Endothelial cell of umbilical vein (primary cell): Measurements from ENCODE around the gene HBZ. TPM values are rescaled to one million over a fixed set of nuclear protein-coding genes. Genes with fewer than 3 reads are reported as not detected.

Source experiments
- BruUV-seq: library from RNA; stranded (reverse); fragments of 400-500 nt; replicated peaks from 2 replicates; lab custom pipeline; 2021; lab: Mats Ljungman, UMichigan
- CTCF ChIA-PET: fragments of 300-600, 350-600 bp; sonication (Branson Sonifier 250); formaldehyde crosslinking; loops from one replicate; lab custom pipeline; 2021; ENCODE audit warnings: antibody characterized with exemption, inconsistent platforms; lab: Charles Lee
- POLR2A ChIA-PET: fragments of 300-600, 350-600 bp; sonication (Branson Sonifier 250); formaldehyde crosslinking; loops from one replicate; lab custom pipeline; 2021; ENCODE audit warnings: antibody characterized with exemption, inconsistent platforms; lab: Charles Lee
- DNase-seq: peaks from one replicate; pipeline ENCODE4 v3.0.0-alpha.2; 2011; ENCODE audit warnings: low read depth, low spot score
- FAIRE-seq: peaks from 2 replicates; lab custom pipeline; 2011; peaks lifted over from hg19 to GRCh38; lab: Jason Lieb, UNC
- H2AFZ ChIP-seq: 2 replicates; pipeline ENCODE4 v1.6.0; 2012; ENCODE audit warnings: low read depth, low read length, control low read depth, inconsistent platforms
- H3K27ac ChIP-seq: 2 replicates; pipeline ENCODE4 v1.5.1; 2011; ENCODE audit warnings: low read depth, mild to moderate bottlenecking, control low read depth, low read length, moderate library complexity; ENCODE audit not compliant: insufficient read depth
- H3K27me3 ChIP-seq, 2 experiments: 2 replicates each; pipeline versions ENCODE4 v1.6.0 to v1.6.1; 2011; ENCODE audit warnings: low read length in 2 of 2, mixed read lengths in 1 of 2; ENCODE audit not compliant: control insufficient read depth in 2 of 2, insufficient read depth in 2 of 2
- H3K36me3 ChIP-seq, 2 experiments: 2 replicates in 1 of 2; 3 replicates in 1 of 2; pipeline ENCODE4 v1.5.1; 2011; ENCODE audit warnings: low read length in 2 of 2, mild to moderate bottlenecking in 1 of 2, moderate library complexity in 1 of 2; ENCODE audit not compliant: control insufficient read depth in 2 of 2, insufficient read depth in 2 of 2; ENCODE audit errors: extremely low read depth in 1 of 2
- H3K4me1 ChIP-seq: 3 replicates; pipeline ENCODE4 v1.5.1; 2011; ENCODE audit warnings: mild to moderate bottlenecking, low read length; ENCODE audit not compliant: control insufficient read depth, insufficient read depth; ENCODE audit errors: extremely low read depth
- H3K4me2 ChIP-seq: 2 replicates; pipeline ENCODE4 v1.6.1; 2011; ENCODE audit warnings: low read length, control low read depth, mixed read lengths; ENCODE audit not compliant: insufficient read depth
- H3K4me3 ChIP-seq, 3 experiments: fragments of 200-600 bp in 1 of 3; sonication (generic), shearing (Covaris generic) in 1 of 3; replicated peaks in 1 of 3; 2 replicates each; pipeline ENCODE4 v1.5.1; 2011 to 2016; ENCODE audit warnings: control low read depth in 3 of 3, low read length in 3 of 3, mild to moderate bottlenecking in 2 of 3, inconsistent platforms in 1 of 3, low read depth in 1 of 3, moderate library complexity in 1 of 3; ENCODE audit not compliant: insufficient read depth in 1 of 3
- H3K79me2 ChIP-seq: 2 replicates; pipeline ENCODE4 v1.6.0; 2012; ENCODE audit warnings: low read length, inconsistent platforms; ENCODE audit not compliant: control insufficient read depth, insufficient read depth
- H3K9ac ChIP-seq: replicated peaks from 2 replicates; pipeline ENCODE3; 2011; ENCODE audit warnings: low read length, control low read depth; ENCODE audit not compliant: insufficient read depth; ENCODE audit errors: extremely low read depth
- H3K9me1 ChIP-seq: replicated peaks from 3 replicates; pipeline ENCODE4 v1.6.0; 2011; ENCODE audit warnings: mild to moderate bottlenecking, low read length; ENCODE audit not compliant: control insufficient read depth, insufficient read depth; ENCODE audit errors: extremely low read depth
- H3K9me3 ChIP-seq: replicated peaks from 2 replicates; pipeline ENCODE4 v1.5.1; 2012; ENCODE audit warnings: low read length, inconsistent platforms; ENCODE audit not compliant: control insufficient read depth, insufficient read depth
- H4K20me1 ChIP-seq: replicated peaks from 2 replicates; pipeline ENCODE3; 2011; ENCODE audit warnings: mild to moderate bottlenecking, low read length; ENCODE audit not compliant: control insufficient read depth, insufficient read depth; ENCODE audit errors: extremely low read depth
- EZH2 ChIP-seq: IDR thresholded peaks from 2 replicates; pipeline ENCODE4 v1.6.1; 2012; ENCODE audit warnings: borderline replicate concordance, low read depth, mild to moderate bottlenecking, moderate library complexity, low read length, inconsistent platforms; ENCODE audit not compliant: severe bottlenecking
- FOS ChIP-seq: IDR thresholded peaks from 2 replicates; pipeline ENCODE4 v1.6.1; 2011; ENCODE audit warnings: mild to moderate bottlenecking, low read length, moderate library complexity, borderline replicate concordance; ENCODE audit not compliant: insufficient read depth
- GATA2 ChIP-seq: IDR thresholded peaks from 2 replicates; pipeline ENCODE4 v1.7.0; 2011; ENCODE audit warnings: low read depth, mild to moderate bottlenecking, moderate library complexity, mixed read lengths, low read length; ENCODE audit not compliant: insufficient read length, insufficient read depth
- JUN ChIP-seq: IDR thresholded peaks from 2 replicates; pipeline ENCODE4 v1.6.1; 2011; ENCODE audit warnings: borderline replicate concordance, low read depth; ENCODE audit not compliant: insufficient read length, insufficient read depth
- MYC ChIP-seq: IDR thresholded peaks from one replicate; pipeline ENCODE4 v1.6.1; 2011; ENCODE audit warnings: mild to moderate bottlenecking, low read depth, low read length
- POLR2A ChIP-seq: IDR thresholded peaks from 2 replicates; pipeline ENCODE4 v1.6.1; 2012; ENCODE audit warnings: low read depth, mild to moderate bottlenecking, control low read depth, low read length
- POLR2AphosphoS5 ChIP-seq: IDR thresholded peaks from 2 replicates; pipeline ENCODE4 v1.6.1; 2012; ENCODE audit warnings: low read depth, mild to moderate bottlenecking, control low read depth, low read length, moderate library complexity; ENCODE audit not compliant: insufficient read depth
- dilution Hi-C: fragments of 300-500 bp; cut with MboI; formaldehyde crosslinking; loops from one replicate; pipeline ENCODE4 v1.15.0; 2019; ENCODE audit warnings: low sequenced_read_pairs; ENCODE audit not compliant: extremely low pct_ligation_motif_present
- intact Hi-C: fragments of 100-400 bp; cut with micrococcal nuclease; formaldehyde crosslinking; loops from one replicate; pipeline ENCODE4 v1.10.0; 2022
- polyA plus RNA-seq, 4 experiments: library from polyadenylated mRNA; depleted of rRNA in 3 of 4; stranded (reverse) in 3 of 4; unstranded in 1 of 4; fragments of >200 nt; gene quantifications; 2 replicates each; pipeline versions ENCODE4 v1.2.1 to v1.2.3, GENCODE V29; 2011 to 2012; ENCODE audit warnings: missing spikeins in 1 of 4
- total RNA-seq: library from RNA; stranded (reverse); gene quantifications from 2 replicates; pipeline ENCODE4 v1.2.3, GENCODE V29; 2021
- TF ChIP-seq, protein P1 (sequence below): IDR thresholded peaks from 2 replicates; pipeline ENCODE4 v1.6.1; 2011; ENCODE audit not compliant: insufficient read depth, insufficient read length
- TF ChIP-seq, protein P2 (sequence below), 2 donors: IDR thresholded peaks; 1 replicate in 1 of 2; 2 replicates in 1 of 2; pipeline ENCODE4 v1.5.1; 2011; ENCODE audit warnings: low read length in 2 of 2, mild to moderate bottlenecking in 2 of 2, moderate library complexity in 2 of 2, control low read depth in 1 of 2, inconsistent platforms in 1 of 2, low read depth in 1 of 2; ENCODE audit not compliant: insufficient read depth in 1 of 2; ENCODE audit errors: extremely low read depth in 1 of 2

HBZ gene
- total and polyA plus RNA-seq, 2 donors (not counting 3 experiments of a cell fraction or from before 2014, with no cell fraction given) = not detected

DNA sequence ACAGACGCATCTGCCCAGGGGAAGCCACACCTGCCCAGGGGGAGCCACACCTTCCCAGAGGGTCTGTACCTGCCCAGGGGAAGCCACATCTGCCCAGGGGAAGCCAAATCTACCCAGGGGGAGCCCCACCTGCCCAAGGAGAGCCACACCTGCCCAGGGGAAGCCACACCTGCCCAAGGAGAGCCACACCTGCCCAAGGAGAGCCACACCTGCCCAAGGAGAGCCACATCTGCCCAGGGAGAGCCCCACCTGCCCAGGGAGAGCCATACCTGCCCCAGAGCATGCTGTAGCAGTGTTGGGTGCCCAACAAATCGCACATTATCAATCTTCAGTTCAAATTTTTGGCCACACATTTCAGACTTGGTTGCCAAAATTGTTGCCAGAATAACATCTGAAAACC, 33.6 kb upstream of the HBZ start:
- no TSS peak for BruUV-seq
- TF ChIP-seq, protein P1, sequence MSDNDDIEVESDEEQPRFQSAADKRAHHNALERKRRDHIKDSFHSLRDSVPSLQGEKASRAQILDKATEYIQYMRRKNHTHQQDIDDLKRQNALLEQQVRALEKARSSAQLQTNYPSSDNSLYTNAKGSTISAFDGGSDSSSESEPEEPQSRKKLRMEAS = no peak
- no peak for TF ChIP-seq POLR2A
- POLR2A ChIA-PET = no interaction called here
- DNase-seq (no peak), FAIRE-seq (no peak)
- Histone ChIP-seq H3K4me2 (no peak overlapping the region), H3K9me1 (no peaks in the 10 kb centered on the region), H3K36me3 (peaks cover 0 to 7% of the 10 kb centered on the region in 2 experiments), H3K27ac (no peak overlapping the region), H3K4me1 (peaks cover 2% of the 10 kb centered on the region), H3K4me3 (no peak overlapping the region), H3K27me3 (no peaks in the 10 kb centered on the region), H3K79me2 (no peaks in the 10 kb centered on the region), H2AFZ (no peak overlapping the region), H3K9me3 (no peaks in the 10 kb centered on the region), H4K20me1 (no peaks in the 10 kb centered on the region), H3K9ac (no peak overlapping the region)
- dilution Hi-C loops (no loop called here), intact Hi-C loops (no loop called here)
- CTCF ChIA-PET = interaction anchor here (1.6 to 4.0 kb wide), 4 partner anchors 12 to 243 kb away, joined by 4 to 34 read pairs (median 18); partner anchors contain the start of gene HBQ1

DNA sequence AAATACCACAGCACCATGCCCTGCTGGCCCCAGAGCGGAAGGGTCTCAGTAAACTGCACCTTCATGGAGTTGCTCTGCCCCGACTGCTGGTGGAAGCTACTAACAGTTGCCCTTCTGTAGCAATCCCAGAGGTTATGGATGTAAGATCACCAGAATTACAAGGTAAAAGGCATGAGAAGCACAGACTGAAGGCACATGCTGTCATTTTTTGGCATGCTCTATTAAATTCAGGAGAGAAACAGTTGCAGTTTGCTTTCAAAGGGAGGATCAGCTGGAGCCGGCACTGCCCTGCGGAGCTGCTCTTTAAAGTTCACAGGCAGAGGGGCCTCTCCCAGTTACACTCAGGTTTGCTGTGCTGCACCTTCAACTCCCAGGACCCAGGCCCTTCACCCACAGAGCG, 33.1 kb upstream of the HBZ start:
- no peaks in the 10 kb centered on the region for H3K27me3 ChIP-seq
- no peak overlapping the region for H2AFZ ChIP-seq
- H3K4me2 ChIP-seq = no peak overlapping the region
- TF ChIP-seq, protein P1 = no peak
- no peak for TF ChIP-seq JUN
- TF ChIP-seq EZH2 = no peak
- no peak for TF ChIP-seq POLR2AphosphoS5
- TF ChIP-seq MYC = no peak
- TF ChIP-seq FOS = no peak
- no peak for TF ChIP-seq POLR2A
- no peak for TF ChIP-seq GATA2
- TF ChIP-seq, protein P2, sequence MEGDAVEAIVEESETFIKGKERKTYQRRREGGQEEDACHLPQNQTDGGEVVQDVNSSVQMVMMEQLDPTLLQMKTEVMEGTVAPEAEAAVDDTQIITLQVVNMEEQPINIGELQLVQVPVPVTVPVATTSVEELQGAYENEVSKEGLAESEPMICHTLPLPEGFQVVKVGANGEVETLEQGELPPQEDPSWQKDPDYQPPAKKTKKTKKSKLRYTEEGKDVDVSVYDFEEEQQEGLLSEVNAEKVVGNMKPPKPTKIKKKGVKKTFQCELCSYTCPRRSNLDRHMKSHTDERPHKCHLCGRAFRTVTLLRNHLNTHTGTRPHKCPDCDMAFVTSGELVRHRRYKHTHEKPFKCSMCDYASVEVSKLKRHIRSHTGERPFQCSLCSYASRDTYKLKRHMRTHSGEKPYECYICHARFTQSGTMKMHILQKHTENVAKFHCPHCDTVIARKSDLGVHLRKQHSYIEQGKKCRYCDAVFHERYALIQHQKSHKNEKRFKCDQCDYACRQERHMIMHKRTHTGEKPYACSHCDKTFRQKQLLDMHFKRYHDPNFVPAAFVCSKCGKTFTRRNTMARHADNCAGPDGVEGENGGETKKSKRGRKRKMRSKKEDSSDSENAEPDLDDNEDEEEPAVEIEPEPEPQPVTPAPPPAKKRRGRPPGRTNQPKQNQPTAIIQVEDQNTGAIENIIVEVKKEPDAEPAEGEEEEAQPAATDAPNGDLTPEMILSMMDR (IDR thresholded peaks at IDR 0.05; ENCODE audit: extremely low read depth in 1 of 2, insufficient read depth in 1 of 2, low read depth in 1 of 2, low read length in 2 of 2) = no peak
- dilution Hi-C loops = no loop called here
- no peaks in the 10 kb centered on the region for H3K79me2 ChIP-seq
- H3K4me3 ChIP-seq = no peak overlapping the region
- intact Hi-C loops = no loop called here
- FAIRE-seq (no peak), DNase-seq (no peak)
- H3K9me3 ChIP-seq = no peaks in the 10 kb centered on the region
- no peaks in the 10 kb centered on the region for H4K20me1 ChIP-seq
- H3K9ac ChIP-seq = no peak overlapping the region
- H3K27ac ChIP-seq = no peak overlapping the region
- no TSS peak for BruUV-seq
- H3K36me3 ChIP-seq = peaks cover 0 to 7% of the 10 kb centered on the region in 2 experiments
- CTCF ChIA-PET = interaction anchor here (0.6 to 4.0 kb wide), 6 partner anchors 10 to 243 kb away, joined by 3 to 34 read pairs (median 8); partner anchors contain the start of genes HBQ1 and NPRL3
- no peaks in the 10 kb centered on the region for H3K4me1 ChIP-seq
- H3K9me1 ChIP-seq = no peaks in the 10 kb centered on the region
- POLR2A ChIA-PET = no interaction called here
